ENCODE results near the gene FAM117B. TPM values are rescaled to one million over a fixed set of nuclear protein-coding genes. Genes with fewer than 3 reads are reported as not detected.

FAM117B gene
- total and polyA plus RNA-seq, 2 of the 8 experiments (the other 6 are each of a cell fraction or from before 2014, with no cell fraction given): 3.9 to 22.6 TPM

DNA sequence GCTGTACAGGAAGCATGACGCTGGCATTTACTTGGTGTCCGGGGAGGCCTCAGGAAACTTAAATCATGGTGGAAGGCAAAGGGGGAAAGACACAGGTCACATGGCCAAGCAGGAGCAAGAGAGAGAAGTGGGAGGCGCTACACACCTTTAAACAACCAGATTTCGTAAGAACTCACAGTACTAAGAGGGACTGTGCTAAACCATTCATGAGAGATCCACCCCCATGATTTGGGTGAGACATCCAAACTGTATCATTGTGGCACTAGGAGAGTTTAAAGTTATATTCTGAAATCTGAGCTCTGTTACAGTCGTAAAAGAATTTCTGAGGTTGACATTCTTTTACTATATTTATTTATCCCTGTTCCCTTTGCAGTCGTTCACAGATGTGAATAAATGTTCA is 120.2 kb downstream of the FAM117B start:
- DNase-seq (ENCODE audit: low read depth in 1 of 2, low spot score in 2 of 2): no peak
- ChIA-PET POLR2A (ENCODE audit: partially characterized antibody) (interaction anchor here (0.9 kb wide), 1 partner anchor 15 kb away, joined by 4 read pairs; no protein-coding TSS in a partner anchor), CTCF (ENCODE audit: partially characterized antibody) (interaction anchor here (0.5 to 0.6 kb wide), 3 partner anchors 166 to 1175 kb away, joined by 3 to 5 read pairs (median 3); no protein-coding TSS in a partner anchor)
- no peak for FAIRE-seq
- Histone ChIP-seq H3K79me2 (ENCODE audit: control insufficient read depth in 1 of 2, insufficient read depth in 2 of 2, low read length in 2 of 2) (no peaks in the 10 kb centered on the region), H3K79me1 (ENCODE audit: low read depth, low read length) (no peaks in the 10 kb centered on the region), H3K4me3 (ENCODE audit: extremely low read depth in 1 of 4, insufficient read depth in 2 of 4, low read depth in 3 of 4, low read length in 4 of 4) (no peak overlapping the region), H3K27ac (ENCODE audit: low read depth, low read length) (no peak overlapping the region), H2AK5ac (ENCODE audit: low read depth, low read length) (no peak overlapping the region), H4K91ac (replicated peaks; ENCODE audit: insufficient read length, low read length) (no peak overlapping the region), H3K4ac (replicated peaks; ENCODE audit: insufficient read length, low read depth, low read length) (no peak overlapping the region), H3K9ac (replicated peaks in 1 of 4; ENCODE audit: extremely low read depth in 1 of 4, low read depth in 3 of 4, low read length in 3 of 4) (no peak overlapping the region), H3K23ac (ENCODE audit: insufficient read length) (no peak overlapping the region), H3K9me3 (ENCODE audit: insufficient read depth in 2 of 2, low read depth in 1 of 2, low read length in 1 of 2) (no peaks in the 10 kb centered on the region), H2AFZ (ENCODE audit: low read length) (no peak overlapping the region), H2BK5ac (ENCODE audit: low read depth, low read length) (no peak overlapping the region), H3K23me2 (ENCODE audit: low read depth, low read length) (no peaks in the 10 kb centered on the region), H4K8ac (ENCODE audit: extremely low read depth, insufficient read depth, low read length) (no peak overlapping the region), H3K14ac (ENCODE audit: insufficient read length) (no peak overlapping the region), H2BK120ac (replicated peaks; ENCODE audit: low read depth, low read length) (no peak overlapping the region), H2BK20ac (ENCODE audit: low read length) (no peak overlapping the region), H2BK12ac (ENCODE audit: low read depth, low read length) (no peak overlapping the region), H3K27me3 (replicated peaks in 1 of 4; ENCODE audit: control insufficient read depth in 3 of 4, extremely low read depth in 1 of 4, insufficient read depth in 3 of 4, low read length in 3 of 4) (no peaks in the 10 kb centered on the region), H4K5ac (ENCODE audit: insufficient read length, low read depth, low read length) (no peak overlapping the region), H3K4me2 (ENCODE audit: insufficient read depth in 1 of 2, low read depth in 2 of 2, low read length in 2 of 2) (no peak overlapping the region), H3K18ac (ENCODE audit: extremely low read depth, low read length) (no peak overlapping the region), H3K36me3 (ENCODE audit: control insufficient read depth in 2 of 4, insufficient read depth in 4 of 4, low read length in 3 of 4) (peaks cover 2 to 27% (median 10%) of the 10 kb centered on the region in 4 experiments; a peak in 5 of 8 replicates), H3K56ac (replicated peaks; ENCODE audit: insufficient read length, low read depth, low read length) (no peak overlapping the region), H2BK15ac (ENCODE audit: low read length) (no peak overlapping the region), H3K4me1 (replicated peaks in 1 of 4; ENCODE audit: control insufficient read depth in 3 of 4, insufficient read depth in 4 of 4, low read length in 3 of 4) (no peaks in the 10 kb centered on the region), H4K20me1 (replicated peaks in 1 of 2; ENCODE audit: control insufficient read depth in 1 of 2, insufficient read depth in 2 of 2, low read length in 2 of 2) (peaks cover 0 to 4% of the 10 kb centered on the region in 2 experiments)
- WGBS, 2 experiments (ENCODE audit: extremely low coverage in 1 of 2, insufficient coverage in 1 of 2, insufficient read length in 1 of 2, insufficient replicate concordance in 2 of 2, low coverage in 1 of 2, low lambda C conversion rate in 2 of 2, missing lambda C conversion rate in 1 of 2): 86% methylated on average over 5 of the region's 6 CpGs; no CpG with 5 or more reads in 1 of the 2 experiments
- no peak for TF ChIP-seq POU5F1 (IDR thresholded peaks at IDR 0.05; ENCODE audit: low read depth, low read length)

Measured in H1 (cell line).